ENCODE data around the gene AFF1.

GRCh38 chr4:87010192-87010591 is 75.4 kb downstream of the AFF1 start:
- TF ChIP-seq, protein P1, sequence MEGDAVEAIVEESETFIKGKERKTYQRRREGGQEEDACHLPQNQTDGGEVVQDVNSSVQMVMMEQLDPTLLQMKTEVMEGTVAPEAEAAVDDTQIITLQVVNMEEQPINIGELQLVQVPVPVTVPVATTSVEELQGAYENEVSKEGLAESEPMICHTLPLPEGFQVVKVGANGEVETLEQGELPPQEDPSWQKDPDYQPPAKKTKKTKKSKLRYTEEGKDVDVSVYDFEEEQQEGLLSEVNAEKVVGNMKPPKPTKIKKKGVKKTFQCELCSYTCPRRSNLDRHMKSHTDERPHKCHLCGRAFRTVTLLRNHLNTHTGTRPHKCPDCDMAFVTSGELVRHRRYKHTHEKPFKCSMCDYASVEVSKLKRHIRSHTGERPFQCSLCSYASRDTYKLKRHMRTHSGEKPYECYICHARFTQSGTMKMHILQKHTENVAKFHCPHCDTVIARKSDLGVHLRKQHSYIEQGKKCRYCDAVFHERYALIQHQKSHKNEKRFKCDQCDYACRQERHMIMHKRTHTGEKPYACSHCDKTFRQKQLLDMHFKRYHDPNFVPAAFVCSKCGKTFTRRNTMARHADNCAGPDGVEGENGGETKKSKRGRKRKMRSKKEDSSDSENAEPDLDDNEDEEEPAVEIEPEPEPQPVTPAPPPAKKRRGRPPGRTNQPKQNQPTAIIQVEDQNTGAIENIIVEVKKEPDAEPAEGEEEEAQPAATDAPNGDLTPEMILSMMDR (conservative IDR thresholded peaks at IDR 0.05 in 1 of 2, IDR thresholded peaks at IDR 0.05 in 1 of 2; ENCODE audit: extremely low read depth in 1 of 2, insufficient read depth in 1 of 2, low read depth in 1 of 2, low read length in 2 of 2) = no peak
- no peak for TF ChIP-seq EZH2 (IDR thresholded peaks at IDR 0.05; ENCODE audit: borderline replicate concordance, low read length)

All from mammary epithelial cell (primary cell).